ENCODE measurements around the gene TRMT2A.

Gene TRMT2A

DNA sequence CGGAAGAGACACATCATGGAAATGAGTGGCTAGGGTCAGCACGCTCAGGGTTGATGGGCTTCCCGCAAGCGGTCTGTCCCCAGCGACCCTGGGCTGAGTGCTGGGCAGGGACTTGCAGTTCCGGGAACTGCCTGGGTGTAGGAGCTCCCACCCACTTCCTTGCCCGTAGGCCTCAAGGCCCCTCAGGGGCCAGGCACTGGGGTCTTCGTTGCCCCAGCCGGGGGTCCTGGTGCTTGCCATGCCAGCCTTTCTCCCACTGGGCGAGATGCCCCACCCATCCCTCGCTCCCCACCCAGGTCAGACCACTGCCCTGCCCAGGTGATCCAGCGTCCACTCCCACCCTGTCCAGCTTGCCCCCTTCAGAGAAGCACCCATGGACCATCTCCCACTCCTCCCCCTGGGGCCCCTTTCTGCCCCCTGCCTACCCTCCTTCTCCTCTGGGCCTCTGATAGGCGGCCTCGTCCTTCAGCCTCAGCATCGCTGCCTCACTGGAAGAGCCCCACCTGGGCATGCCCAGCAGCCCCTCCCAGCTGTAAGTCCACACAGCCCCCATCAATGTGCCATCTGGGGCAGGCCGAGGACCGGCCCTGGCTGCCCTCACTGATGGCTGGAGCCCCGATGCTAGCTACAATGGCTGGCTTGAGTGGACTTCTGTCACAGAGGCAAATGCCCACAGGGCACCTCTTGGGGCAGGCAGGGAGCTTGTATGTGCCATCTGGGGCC, 54.8 kb downstream of the TRMT2A start:
- no peak for DNase-seq

Measured in 8988T (cell line).